Activated T-cell treated with anti-CD3 and anti-CD28 coated beads, Interleukin-2, amount 50 U/mL, for 24 hours (primary cell): ENCODE measurements around the gene LSMEM2.
"Not testable (repeated sequence)": the region's sequence is repeated elsewhere in the genome, so short reads cannot be mapped to it uniquely, and the experiment has no call there.

Source experiments
- DNase-seq: peaks from one replicate; pipeline ENCODE4 v3.0.0-alpha.2; 2020
- H3K27ac Mint-ChIP-seq: 2 replicates; pipeline ENCODE4 v1.8.0; 2020; ENCODE audit warnings: mild to moderate bottlenecking, mixed read lengths
- H3K27me3 Mint-ChIP-seq: 2 replicates; pipeline ENCODE4 v1.8.0; 2020; ENCODE audit warnings: mixed read lengths
- H3K36me3 Mint-ChIP-seq: 2 replicates; pipeline ENCODE4 v1.8.0; 2020; ENCODE audit warnings: low read depth, mixed read lengths
- H3K4me1 Mint-ChIP-seq: 2 replicates; pipeline ENCODE4 v1.8.0; 2020; ENCODE audit warnings: low read depth, mixed read lengths
- H3K4me3 Mint-ChIP-seq: 2 replicates; pipeline ENCODE4 v1.8.0; 2020; ENCODE audit warnings: mild to moderate bottlenecking, moderate library complexity, mixed read lengths
- H3K9me3 Mint-ChIP-seq: 2 replicates; pipeline ENCODE4 v1.8.0; 2020; ENCODE audit warnings: mixed read lengths

Gene LSMEM2

GRCh38 chr3:50241713-50242380, 37.0 kb upstream of the LSMEM2 start:
- H3K4me1 Mint-ChIP-seq, result peaks cover 80% of the 10 kb centered on the region
- peak overlapping the region; percentile 98 for H3K27ac Mint-ChIP-seq
- H3K4me3 Mint-ChIP-seq, result peak overlapping the region; percentile 55
- peaks cover 63% of the 10 kb centered on the region for H3K36me3 Mint-ChIP-seq
- no peaks in the 10 kb centered on the region for H3K9me3 Mint-ChIP-seq
- DNase-seq, result no peak
- no peaks in the 10 kb centered on the region for H3K27me3 Mint-ChIP-seq

- H3K36me3 Mint-ChIP-seq, result peaks cover 62% of the 10 kb centered on the region
- H3K4me1 Mint-ChIP-seq, result peaks cover 85% of the 10 kb centered on the region
- H3K27me3 Mint-ChIP-seq, result no peaks in the 10 kb centered on the region
- no peaks in the 10 kb centered on the region for H3K9me3 Mint-ChIP-seq
- DNase-seq, result no peak
- peak overlapping the region; percentile 98 for H3K27ac Mint-ChIP-seq
- peak overlapping the region; percentile 59 for H3K4me3 Mint-ChIP-seq
Observed at GRCh38 chr3:50242381-50242770, 36.5 kb upstream of the LSMEM2 start.

- H3K27me3 Mint-ChIP-seq, result no peaks in the 10 kb centered on the region
- peaks cover 58% of the 10 kb centered on the region for H3K36me3 Mint-ChIP-seq
- H3K4me1 Mint-ChIP-seq, result peaks cover 86% of the 10 kb centered on the region
- peak overlapping the region; percentile 59 for H3K4me3 Mint-ChIP-seq
- peak; percentile 64 for DNase-seq
- H3K27ac Mint-ChIP-seq, result peak overlapping the region; percentile 98
- no peaks in the 10 kb centered on the region for H3K9me3 Mint-ChIP-seq
Observed at GRCh38 chr3:50242851-50243542, 35.9 kb upstream of the LSMEM2 start.

- H3K36me3 Mint-ChIP-seq, result peaks cover 55% of the 10 kb centered on the region
- H3K9me3 Mint-ChIP-seq, result no peaks in the 10 kb centered on the region
- peaks cover 87% of the 10 kb centered on the region for H3K4me1 Mint-ChIP-seq
- peak overlapping the region; percentile 98 for H3K27ac Mint-ChIP-seq
- no peak for DNase-seq
- H3K27me3 Mint-ChIP-seq, result no peaks in the 10 kb centered on the region
- peak overlapping the region; percentile 8 for H3K4me3 Mint-ChIP-seq
Observed at GRCh38 chr3:50243543-50243895, 35.4 kb upstream of the LSMEM2 start.

- not testable (repeated sequence) for DNase-seq, H3K9me3 Mint-ChIP-seq, H3K27me3 Mint-ChIP-seq
- peak overlapping the region; percentile 76 for H3K4me3 Mint-ChIP-seq
- peaks cover 47% of the 10 kb centered on the region for H3K36me3 Mint-ChIP-seq
- H3K4me1 Mint-ChIP-seq, result peaks cover 87% of the 10 kb centered on the region
- peak overlapping the region; percentile 98 for H3K27ac Mint-ChIP-seq
Observed at GRCh38 chr3:50244813-50245212, 34.1 kb upstream of the LSMEM2 start.

GRCh38 chr3:50245251-50245745, 33.6 kb upstream of the LSMEM2 start:
- H3K9me3 Mint-ChIP-seq, result no peaks in the 10 kb centered on the region
- H3K27ac Mint-ChIP-seq, result peak overlapping the region; percentile 98
- peaks cover 47% of the 10 kb centered on the region for H3K36me3 Mint-ChIP-seq
- peak overlapping the region; percentile 76 for H3K4me3 Mint-ChIP-seq
- H3K27me3 Mint-ChIP-seq, result no peaks in the 10 kb centered on the region
- no peak for DNase-seq
- peaks cover 87% of the 10 kb centered on the region for H3K4me1 Mint-ChIP-seq

GRCh38 chr3:50245831-50246516, 32.9 kb upstream of the LSMEM2 start:
- H3K36me3 Mint-ChIP-seq, result peaks cover 49% of the 10 kb centered on the region
- peaks cover 90% of the 10 kb centered on the region for H3K4me1 Mint-ChIP-seq
- H3K27me3 Mint-ChIP-seq, result no peaks in the 10 kb centered on the region
- H3K9me3 Mint-ChIP-seq, result no peaks in the 10 kb centered on the region
- H3K4me3 Mint-ChIP-seq, result peak overlapping the region; percentile 76
- peak overlapping the region; percentile 98 for H3K27ac Mint-ChIP-seq
- DNase-seq, result peak; percentile 97

GRCh38 chr3:50246517-50246954, 32.4 kb upstream of the LSMEM2 start:
- H3K9me3 Mint-ChIP-seq, result no peaks in the 10 kb centered on the region
- peak overlapping the region; percentile 76 for H3K4me3 Mint-ChIP-seq
- peak; percentile 85 for DNase-seq
- H3K27ac Mint-ChIP-seq, result peak overlapping the region; percentile 98
- H3K36me3 Mint-ChIP-seq, result peaks cover 51% of the 10 kb centered on the region
- peaks cover 90% of the 10 kb centered on the region for H3K4me1 Mint-ChIP-seq
- H3K27me3 Mint-ChIP-seq, result no peaks in the 10 kb centered on the region

GRCh38 chr3:50248387-50248786, 30.5 kb upstream of the LSMEM2 start:
- no peak for DNase-seq
- no peaks in the 10 kb centered on the region for H3K9me3 Mint-ChIP-seq
- H3K4me1 Mint-ChIP-seq, result peaks cover 75% of the 10 kb centered on the region
- H3K4me3 Mint-ChIP-seq, result no peak overlapping the region
- H3K36me3 Mint-ChIP-seq, result peaks cover 60% of the 10 kb centered on the region
- H3K27ac Mint-ChIP-seq, result peak overlapping the region; percentile 98
- H3K27me3 Mint-ChIP-seq, result no peaks in the 10 kb centered on the region

GRCh38 chr3:50249457-50249856, 29.4 kb upstream of the LSMEM2 start:
- Mint-ChIP-seq H3K4me1 (peaks cover 67% of the 10 kb centered on the region), H3K4me3 (no peak overlapping the region), H3K27ac (peak overlapping the region; percentile 98), H3K9me3 (no peaks in the 10 kb centered on the region), H3K27me3 (no peaks in the 10 kb centered on the region), H3K36me3 (peaks cover 61% of the 10 kb centered on the region)
- DNase-seq, result no peak

GRCh38 chr3:50250514-50250913, 28.4 kb upstream of the LSMEM2 start:
- no peak overlapping the region for H3K4me3 Mint-ChIP-seq
- H3K9me3 Mint-ChIP-seq, result no peaks in the 10 kb centered on the region
- peak overlapping the region; percentile 98 for H3K27ac Mint-ChIP-seq
- H3K4me1 Mint-ChIP-seq, result peaks cover 57% of the 10 kb centered on the region
- H3K27me3 Mint-ChIP-seq, result no peaks in the 10 kb centered on the region
- no peak for DNase-seq
- peaks cover 65% of the 10 kb centered on the region for H3K36me3 Mint-ChIP-seq

- H3K9me3 Mint-ChIP-seq, result no peaks in the 10 kb centered on the region
- peak; percentile 69 for DNase-seq
- peaks cover 69% of the 10 kb centered on the region for H3K36me3 Mint-ChIP-seq
- no peaks in the 10 kb centered on the region for H3K27me3 Mint-ChIP-seq
- H3K4me1 Mint-ChIP-seq, result peaks cover 52% of the 10 kb centered on the region
- H3K27ac Mint-ChIP-seq, result peak overlapping the region; percentile 98
- H3K4me3 Mint-ChIP-seq, result no peak overlapping the region
Observed at GRCh38 chr3:50251220-50251619, 27.7 kb upstream of the LSMEM2 start.

- no peaks in the 10 kb centered on the region for H3K9me3 Mint-ChIP-seq
- no peak for DNase-seq
- H3K4me3 Mint-ChIP-seq, result no peak overlapping the region
- H3K36me3 Mint-ChIP-seq, result peaks cover 91% of the 10 kb centered on the region
- peaks cover 25% of the 10 kb centered on the region for H3K4me1 Mint-ChIP-seq
- H3K27ac Mint-ChIP-seq, result peak overlapping the region; percentile 78
- H3K27me3 Mint-ChIP-seq, result no peaks in the 10 kb centered on the region
Observed at GRCh38 chr3:50254577-50255250, 24.2 kb upstream of the LSMEM2 start.

GRCh38 chr3:50255251-50255615, 23.7 kb upstream of the LSMEM2 start:
- Mint-ChIP-seq H3K27ac (peak overlapping the region; percentile 44), H3K4me3 (no peak overlapping the region), H3K9me3 (no peaks in the 10 kb centered on the region), H3K27me3 (no peaks in the 10 kb centered on the region), H3K4me1 (peaks cover 22% of the 10 kb centered on the region), H3K36me3 (peaks cover 86% of the 10 kb centered on the region)
- DNase-seq, result no peak
